Measurements from ENCODE around the gene LRRC8D. TPM values are rescaled to one million over a fixed set of nuclear protein-coding genes. Genes with fewer than 3 reads are reported as not detected.

LRRC8D gene
- total and polyA plus RNA-seq, 8 donors, result under 0.01 to 13.8 (median 5.2) TPM

- H3K4me3 ChIP-seq, result no peak overlapping the region
- intact Hi-C loops (cut with DNase I; ENCODE audit: low total_unique reads), result no loop called here
- H3K27me3 ChIP-seq, result no peaks in the 10 kb centered on the region
- WGBS, 5 donors, result 65 to 92% (median 85%) methylated on average over 1 of the region's 1 CpG
- H3K4me1 ChIP-seq, result peaks cover 0 to 26% (median 12%) of the 10 kb centered on the region in 4 donors
- TF ChIP-seq EP300 (IDR thresholded peaks at IDR 0.05), result no peak
- no peak for TF ChIP-seq CTCF (IDR thresholded peaks at IDR 0.05)
- TF ChIP-seq POLR2AphosphoS5 (IDR thresholded peaks at IDR 0.05), result no peak
- TF ChIP-seq POLR2A (IDR thresholded peaks at IDR 0.05), result no peak
- H3K36me3 ChIP-seq, result no peaks in the 10 kb centered on the region
- DNase-seq, result no peak
- peaks cover 0 to 2% (median 0%) of the 10 kb centered on the region in 4 donors for H3K9me3 ChIP-seq
- H3K27ac ChIP-seq, result no peak overlapping the region
Measured at GRCh38 chr1:89912073-89912472, 91.2 kb downstream of the LRRC8D start.

GRCh38 chr1:89913353-89914095 lies 92.7 kb downstream of the LRRC8D start:
- intact Hi-C loops (cut with DNase I; ENCODE audit: low total_unique reads), result no loop called here

GRCh38 chr1:89917353-89917752 lies 96.5 kb downstream of the LRRC8D start:
- Histone ChIP-seq H3K36me3 (no peaks in the 10 kb centered on the region), H3K9me3 (no peaks in the 10 kb centered on the region), H3K4me3 (no peak overlapping the region), H3K27me3 (no peaks in the 10 kb centered on the region), H3K4me1 (peaks cover 0 to 16% (median 5%) of the 10 kb centered on the region in 4 donors), H3K27ac (no peak overlapping the region)
- no peak for DNase-seq
- TF ChIP-seq POLR2A (IDR thresholded peaks at IDR 0.05) (no peak), CTCF (IDR thresholded peaks at IDR 0.05) (no peak), EP300 (IDR thresholded peaks at IDR 0.05) (no peak), POLR2AphosphoS5 (IDR thresholded peaks at IDR 0.05) (no peak)
- intact Hi-C loops (cut with DNase I; ENCODE audit: low total_unique reads), result no loop called here
- 80 to 87% (median 83%) methylated on average over 1 of the region's 1 CpG for WGBS, 5 donors

More at GRCh38 chr1:89913353-89914095, 92.7 kb downstream of the LRRC8D start:
- Histone ChIP-seq H3K4me1 (peaks cover 0 to 27% (median 12%) of the 10 kb centered on the region in 4 donors), H3K27me3 (no peaks in the 10 kb centered on the region), H3K4me3 (no peak overlapping the region), H3K9me3 (peaks cover 0 to 2% (median 0%) of the 10 kb centered on the region in 4 donors), H3K27ac (no peak overlapping the region), H3K36me3 (no peaks in the 10 kb centered on the region)
- TF ChIP-seq CTCF (IDR thresholded peaks at IDR 0.05) (no peak), POLR2A (IDR thresholded peaks at IDR 0.05) (no peak), EP300 (IDR thresholded peaks at IDR 0.05) (no peak), POLR2AphosphoS5 (IDR thresholded peaks at IDR 0.05) (no peak)
- 84 to 93% (median 86%) methylated on average over 4 of the region's 4 CpGs for WGBS, 5 donors
- no peak for DNase-seq

GRCh38 chr1:89918127-89918793 lies 97.4 kb downstream of the LRRC8D start:
- DNase-seq, result no peak
- Histone ChIP-seq H3K27ac (no peak overlapping the region), H3K27me3 (no peaks in the 10 kb centered on the region), H3K4me1 (peaks cover 0 to 8% (median under 1%) of the 10 kb centered on the region in 4 donors), H3K36me3 (no peaks in the 10 kb centered on the region), H3K4me3 (no peak overlapping the region), H3K9me3 (no peaks in the 10 kb centered on the region)
- TF ChIP-seq POLR2A (IDR thresholded peaks at IDR 0.05) (no peak), EP300 (IDR thresholded peaks at IDR 0.05) (no peak)
- intact Hi-C loops (cut with DNase I; ENCODE audit: low total_unique reads), result no loop called here
- WGBS, 5 donors, result 78 to 94% (median 89%) methylated on average over 2 of the region's 2 CpGs

Measured in stomach (tissue), 9 donors.